RPMI7951 (cell line): ENCODE measurements around the gene EBP. TPM values are rescaled to one million over a fixed set of nuclear protein-coding genes. Genes with fewer than 3 reads are reported as not detected.

ENCODE experiments used
- DNase-seq: peaks from one replicate; pipeline ENCODE4 v3.0.0-alpha.2; 2012; ENCODE audit warnings: low read depth
- total RNA-seq: library from RNA; depleted of rRNA; stranded (reverse); fragments of >200 nt; shearing (Covaris generic); gene quantifications from 2 replicates; pipeline ENCODE4 v1.2.3, GENCODE V29; 2014; rRNA removed

Gene EBP
- total RNA-seq, 1 experiment from 2014 or later, result 135 TPM

DNA sequence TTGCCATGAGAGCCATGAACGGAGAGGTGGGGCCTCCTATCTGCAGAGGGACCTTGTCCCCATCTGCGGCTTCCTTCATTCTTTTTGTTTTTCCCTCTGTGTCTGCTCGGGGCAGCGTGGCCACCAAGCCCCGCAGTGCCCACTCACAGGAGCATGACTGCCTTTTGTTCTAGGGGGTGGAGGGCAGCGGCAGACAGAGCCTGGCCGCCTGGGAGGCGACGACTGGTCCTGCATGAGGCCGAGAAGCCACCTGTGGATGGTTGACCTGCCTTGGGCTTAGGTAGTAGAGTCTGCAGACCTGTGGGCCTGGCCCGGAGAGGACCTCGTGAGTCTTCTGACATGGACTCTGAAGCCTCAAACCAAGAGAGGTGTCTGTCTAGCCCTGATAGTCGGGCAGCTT is 54.0 kb downstream of the EBP start:
- no peak for DNase-seq

- DNase-seq, result no peak
These were observed 54.5 kb downstream of the EBP start for GRCh38 chrX:48576108-48576507.

Other genes starting within 250 kb of the EBP start
- gene SSX3, start 165.1 kb upstream of the EBP start, total RNA-seq, result not detected in 2 replicates
- gene SSX4, start 138.3 kb upstream of the EBP start, total RNA-seq, result 0.36 TPM in 1 of 2 replicates, not detected in the other
- gene SSX4B, start 109.8 kb upstream of the EBP start, total RNA-seq, result 0.36 TPM in 1 of 2 replicates, not detected in the other
- 0.24 and 0.98 TPM in 2 replicates for gene SLC38A5, start 51.5 kb upstream of the EBP start, total RNA-seq
- 120 and 137 TPM in 2 replicates for gene FTSJ1, start 45.6 kb upstream of the EBP start, total RNA-seq
- 27.2 and 33.6 TPM in 2 replicates for gene PORCN, start 12.8 kb upstream of the EBP start, total RNA-seq
- gene TBC1D25, start 17.9 kb downstream of the EBP start, total RNA-seq, result 5.9 and 7.4 TPM in 2 replicates
- 200 and 208 TPM in 2 replicates for gene RBM3, start 52.7 kb downstream of the EBP start, total RNA-seq
- 62.4 and 74.1 TPM in 2 replicates for gene WDR13, start 75.7 kb downstream of the EBP start, total RNA-seq
- 0.84 and 1.5 TPM in 2 replicates for gene WAS, start 162.0 kb downstream of the EBP start, total RNA-seq
- gene SUV39H1, start 174.9 kb downstream of the EBP start, total RNA-seq, result 22.3 and 27.0 TPM in 2 replicates
- not detected in 2 replicates for gene GLOD5, start 239.9 kb downstream of the EBP start, total RNA-seq